HCT116 (cell line): Measurements from ENCODE around the gene GRIN2C. TPM values are rescaled to one million over a fixed set of nuclear protein-coding genes. Genes with fewer than 3 reads are reported as not detected.

ENCODE experiments used
- ATAC-seq: fragments of 200-7000 bp; cut with Tn5 transposase; 2 replicates; pipeline ENCODE4 v1.9.1; 2020; ENCODE audit warnings: mild to moderate bottlenecking, moderate library complexity
- BruUV-seq: library from RNA; stranded (reverse); fragments of 400-500 nt; replicated peaks from 2 replicates; lab custom pipeline; 2021; lab: Mats Ljungman, UMichigan
- CTCF ChIA-PET: fragments of 300-600 bp; sonication (Branson Sonifier 250); formaldehyde crosslinking; loops from one replicate; lab custom pipeline; 2021; ENCODE audit warnings: antibody characterized with exemption; lab: Charles Lee
- POLR2A ChIA-PET: fragments of 300-600, 350-600 bp; sonication (Branson Sonifier 250); formaldehyde crosslinking; loops from one replicate; lab custom pipeline; 2021; ENCODE audit warnings: antibody characterized with exemption; lab: Charles Lee
- RAD21 ChIA-PET, 2 experiments: fragments of 300-600 bp; sonication (Branson Sonifier 250); formaldehyde crosslinking; loops; one replicate each; lab custom pipeline; 2023; ENCODE audit warnings: low total read pairs in 2 of 2; ENCODE audit not compliant: uncharacterized antibody in 2 of 2, unreplicated experiment in 2 of 2, low non-redundant PET in 1 of 2; lab: Charles Lee
- DNase-seq: peaks from one replicate; pipeline ENCODE4 v3.0.0-alpha.2; 2010; ENCODE audit warnings: low read depth, low spot score
- H2AFZ ChIP-seq: fragments of 200-600 bp; shearing (Covaris generic), sonication (generic); 2 replicates; pipeline ENCODE4 v1.6.1; 2017; ENCODE audit warnings: low read depth, mixed run types, mixed read lengths, antibody characterized with exemption, low read length; ENCODE audit not compliant: poor library complexity, severe bottlenecking
- H3K27ac ChIP-seq: 2 replicates; pipeline ENCODE4 v1.5.1; 2012; ENCODE audit warnings: low read depth, low read length
- H3K27me3 ChIP-seq: fragments of 200-600 bp; sonication (generic); 2 replicates; pipeline ENCODE4 v1.6.1; 2016; ENCODE audit warnings: mixed run types, low read length, mixed read lengths; ENCODE audit not compliant: insufficient read depth
- H3K36me3 ChIP-seq, 2 experiments: fragments of 200-500 bp in 1 of 2; fragments of 200-600 bp in 1 of 2; sonication (Bioruptor generic) in 1 of 2; sonication (generic) in 1 of 2; 2 replicates each; pipeline versions ENCODE4 v1.5.1 to v1.6.1; 2014 to 2016; ENCODE audit warnings: low read length in 2 of 2, inconsistent platforms in 1 of 2, mixed read lengths in 1 of 2, mixed run types in 1 of 2; ENCODE audit not compliant: insufficient read depth in 2 of 2, control insufficient read depth in 1 of 2
- H3K4me1 ChIP-seq, 2 experiments: fragments of 200-600 bp in 1 of 2; sonication (generic) in 1 of 2; 2 replicates each; pipeline versions ENCODE4 v1.5.1 to v1.6.1; 2012 to 2017; ENCODE audit warnings: low read length in 2 of 2, inconsistent platforms in 1 of 2, mild to moderate bottlenecking in 1 of 2, mixed read lengths in 1 of 2, mixed run types in 1 of 2, moderate library complexity in 1 of 2; ENCODE audit not compliant: insufficient read depth in 2 of 2, control insufficient read depth in 1 of 2
- H3K4me2 ChIP-seq: fragments of 200-600 bp; sonication (generic); 2 replicates; pipeline ENCODE4 v1.6.1; 2017; ENCODE audit warnings: mixed run types, low read length, mixed read lengths
- H3K4me3 ChIP-seq, 2 experiments: fragments of 200-600 bp in 1 of 2; sonication (generic) in 1 of 2; replicated peaks in 1 of 2; 2 replicates each; pipeline ENCODE4 v1.5.1; 2011 to 2016; ENCODE audit warnings: low read length in 2 of 2, control low read depth in 1 of 2, low read depth in 1 of 2, mild to moderate bottlenecking in 1 of 2, mixed read lengths in 1 of 2, mixed run types in 1 of 2
- H3K79me2 ChIP-seq: fragments of 200-600 bp; sonication (generic); 2 replicates; pipeline ENCODE4 v1.6.1; 2017; ENCODE audit warnings: mild to moderate bottlenecking, mixed run types, low read length, moderate library complexity, mixed read lengths; ENCODE audit not compliant: insufficient read depth
- H3K9ac ChIP-seq: fragments of 200-600 bp; sonication (generic); 2 replicates; pipeline ENCODE4 v1.6.1; 2016; ENCODE audit warnings: low read length, mixed read lengths
- H3K9me2 ChIP-seq: fragments of 200-600 bp; sonication (generic), shearing (Covaris generic); 2 replicates; pipeline ENCODE4 v1.6.1; 2017; ENCODE audit warnings: mixed run types, mild to moderate bottlenecking, moderate library complexity; ENCODE audit not compliant: insufficient read depth
- H3K9me3 ChIP-seq, 2 experiments: fragments of 200-500 bp in 1 of 2; fragments of 200-600 bp in 1 of 2; sonication (Bioruptor generic) in 1 of 2; sonication (generic) in 1 of 2; 2 replicates each; pipeline ENCODE4 v1.6.1; 2014 to 2017; ENCODE audit warnings: low read length in 2 of 2, mixed read lengths in 2 of 2, inconsistent platforms in 1 of 2, low read depth in 1 of 2, mild to moderate bottlenecking in 1 of 2, mixed run types in 1 of 2, moderate library complexity in 1 of 2; ENCODE audit not compliant: control insufficient read depth in 1 of 2, insufficient read depth in 1 of 2
- H4K20me1 ChIP-seq: fragments of 200-600 bp; sonication (generic), shearing (Covaris generic); 2 replicates; pipeline ENCODE4 v1.6.1; 2017; ENCODE audit warnings: mixed run types, mild to moderate bottlenecking, moderate library complexity; ENCODE audit not compliant: insufficient read depth
- CEBPB ChIP-seq: IDR thresholded peaks from 2 replicates; pipeline ENCODE4 v1.6.1; 2012; ENCODE audit warnings: low read depth
- intact Hi-C: fragments of 100-400 bp; cut with micrococcal nuclease; formaldehyde crosslinking; loops from 2 replicates; pipeline ENCODE4 v1.10.0; 2022
- total RNA-seq: library from RNA; stranded (reverse); gene quantifications from one replicate; pipeline ENCODE4 v1.2.1, GENCODE V29; 2021; ENCODE audit not compliant: unreplicated experiment
- TF ChIP-seq, protein P1 (sequence below): IDR thresholded peaks from 2 replicates; pipeline ENCODE4 v1.6.1; 2012; ENCODE audit warnings: low read depth
- TF ChIP-seq, protein P2 (sequence below), 3 experiments: fragments of 200-600 bp in 1 of 3; sonication (generic) in 1 of 3; IDR thresholded peaks in 2 of 3; conservative IDR thresholded peaks in 1 of 3; 2 replicates each; pipeline ENCODE4 v1.5.1; 2012 to 2017; ENCODE audit warnings: low read depth in 2 of 3, low read length in 2 of 3, antibody characterized with exemption in 1 of 3, borderline replicate concordance in 1 of 3, control low read depth in 1 of 3, mild to moderate bottlenecking in 1 of 3, mixed read lengths in 1 of 3, mixed run types in 1 of 3, moderate library complexity in 1 of 3; ENCODE audit not compliant: insufficient read depth in 1 of 3

GRIN2C gene
- total RNA-seq, 1 experiment from 2014 or later: 2.2 TPM

DNA sequence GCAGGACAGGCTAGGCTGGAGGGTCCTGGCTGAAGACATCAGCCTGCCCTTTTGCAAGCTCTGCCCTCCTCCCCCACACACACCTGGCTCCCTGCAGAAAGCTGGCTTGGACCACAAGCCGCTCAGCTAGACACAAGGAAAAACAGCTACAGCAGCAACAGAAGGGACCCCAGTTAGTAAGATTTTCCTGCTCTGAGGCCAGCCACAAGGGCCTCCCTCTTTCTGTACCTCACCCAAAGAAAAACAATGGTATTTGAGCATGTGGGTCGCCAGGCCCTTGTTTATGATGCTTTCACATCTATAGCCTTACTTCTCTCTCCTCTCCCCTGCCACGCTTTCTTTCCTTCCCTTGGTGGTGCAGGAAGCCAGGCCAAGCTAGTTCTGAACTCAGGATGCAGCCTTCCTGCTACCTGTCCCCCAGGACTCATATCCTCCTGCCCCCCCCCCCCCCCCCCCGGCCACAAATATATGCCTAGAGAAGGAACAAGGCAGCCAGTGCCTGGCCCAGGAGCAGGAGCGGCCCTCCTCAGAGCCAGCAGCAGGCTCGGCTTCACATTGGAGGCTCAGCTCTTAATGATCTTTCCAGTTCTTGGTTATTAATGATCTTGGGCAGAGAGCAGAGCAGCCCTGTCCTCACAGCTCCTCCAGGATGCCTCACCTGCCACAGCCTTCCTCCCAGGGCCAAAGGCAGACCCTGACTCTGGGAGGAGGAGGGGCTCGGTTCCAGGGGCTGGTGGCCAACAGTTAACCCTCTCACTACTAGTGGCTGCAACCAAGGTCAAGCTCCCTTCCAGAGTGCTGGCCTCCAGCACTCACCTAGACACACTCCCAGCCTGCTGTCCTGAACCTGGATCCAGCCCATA, 19.5 kb downstream of the GRIN2C start:
- BruUV-seq: no TSS peak
- no peaks in the 10 kb centered on the region for H3K36me3 ChIP-seq
- H3K9me3 ChIP-seq: no peaks in the 10 kb centered on the region
- TF ChIP-seq, protein P1, sequence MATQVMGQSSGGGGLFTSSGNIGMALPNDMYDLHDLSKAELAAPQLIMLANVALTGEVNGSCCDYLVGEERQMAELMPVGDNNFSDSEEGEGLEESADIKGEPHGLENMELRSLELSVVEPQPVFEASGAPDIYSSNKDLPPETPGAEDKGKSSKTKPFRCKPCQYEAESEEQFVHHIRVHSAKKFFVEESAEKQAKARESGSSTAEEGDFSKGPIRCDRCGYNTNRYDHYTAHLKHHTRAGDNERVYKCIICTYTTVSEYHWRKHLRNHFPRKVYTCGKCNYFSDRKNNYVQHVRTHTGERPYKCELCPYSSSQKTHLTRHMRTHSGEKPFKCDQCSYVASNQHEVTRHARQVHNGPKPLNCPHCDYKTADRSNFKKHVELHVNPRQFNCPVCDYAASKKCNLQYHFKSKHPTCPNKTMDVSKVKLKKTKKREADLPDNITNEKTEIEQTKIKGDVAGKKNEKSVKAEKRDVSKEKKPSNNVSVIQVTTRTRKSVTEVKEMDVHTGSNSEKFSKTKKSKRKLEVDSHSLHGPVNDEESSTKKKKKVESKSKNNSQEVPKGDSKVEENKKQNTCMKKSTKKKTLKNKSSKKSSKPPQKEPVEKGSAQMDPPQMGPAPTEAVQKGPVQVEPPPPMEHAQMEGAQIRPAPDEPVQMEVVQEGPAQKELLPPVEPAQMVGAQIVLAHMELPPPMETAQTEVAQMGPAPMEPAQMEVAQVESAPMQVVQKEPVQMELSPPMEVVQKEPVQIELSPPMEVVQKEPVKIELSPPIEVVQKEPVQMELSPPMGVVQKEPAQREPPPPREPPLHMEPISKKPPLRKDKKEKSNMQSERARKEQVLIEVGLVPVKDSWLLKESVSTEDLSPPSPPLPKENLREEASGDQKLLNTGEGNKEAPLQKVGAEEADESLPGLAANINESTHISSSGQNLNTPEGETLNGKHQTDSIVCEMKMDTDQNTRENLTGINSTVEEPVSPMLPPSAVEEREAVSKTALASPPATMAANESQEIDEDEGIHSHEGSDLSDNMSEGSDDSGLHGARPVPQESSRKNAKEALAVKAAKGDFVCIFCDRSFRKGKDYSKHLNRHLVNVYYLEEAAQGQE: no peak
- TF ChIP-seq, protein P2, sequence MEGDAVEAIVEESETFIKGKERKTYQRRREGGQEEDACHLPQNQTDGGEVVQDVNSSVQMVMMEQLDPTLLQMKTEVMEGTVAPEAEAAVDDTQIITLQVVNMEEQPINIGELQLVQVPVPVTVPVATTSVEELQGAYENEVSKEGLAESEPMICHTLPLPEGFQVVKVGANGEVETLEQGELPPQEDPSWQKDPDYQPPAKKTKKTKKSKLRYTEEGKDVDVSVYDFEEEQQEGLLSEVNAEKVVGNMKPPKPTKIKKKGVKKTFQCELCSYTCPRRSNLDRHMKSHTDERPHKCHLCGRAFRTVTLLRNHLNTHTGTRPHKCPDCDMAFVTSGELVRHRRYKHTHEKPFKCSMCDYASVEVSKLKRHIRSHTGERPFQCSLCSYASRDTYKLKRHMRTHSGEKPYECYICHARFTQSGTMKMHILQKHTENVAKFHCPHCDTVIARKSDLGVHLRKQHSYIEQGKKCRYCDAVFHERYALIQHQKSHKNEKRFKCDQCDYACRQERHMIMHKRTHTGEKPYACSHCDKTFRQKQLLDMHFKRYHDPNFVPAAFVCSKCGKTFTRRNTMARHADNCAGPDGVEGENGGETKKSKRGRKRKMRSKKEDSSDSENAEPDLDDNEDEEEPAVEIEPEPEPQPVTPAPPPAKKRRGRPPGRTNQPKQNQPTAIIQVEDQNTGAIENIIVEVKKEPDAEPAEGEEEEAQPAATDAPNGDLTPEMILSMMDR (IDR thresholded peaks at IDR 0.05 in 2 of 3, conservative IDR thresholded peaks at IDR 0.05 in 1 of 3; ENCODE audit: borderline replicate concordance in 1 of 3, insufficient read depth in 1 of 3, low read depth in 2 of 3, low read length in 2 of 3): no peak
- TF ChIP-seq CEBPB: no peak
- ATAC-seq: no peak
- H3K27ac ChIP-seq: no peak overlapping the region
- DNase-seq: no peak
- no peak overlapping the region for H3K4me3 ChIP-seq
- no peaks in the 10 kb centered on the region for H3K79me2 ChIP-seq
- H3K27me3 ChIP-seq: no peaks in the 10 kb centered on the region
- POLR2A ChIA-PET: no interaction called here
- intact Hi-C loops: no loop called here
- no peaks in the 10 kb centered on the region for H3K9me2 ChIP-seq
- H3K4me1 ChIP-seq: peaks cover 7 to 25% of the 10 kb centered on the region in 2 experiments
- CTCF ChIA-PET: no interaction called here
- RAD21 ChIA-PET: no interaction called here
- no peak overlapping the region for H2AFZ ChIP-seq
- H3K9ac ChIP-seq: no peak overlapping the region
- H3K4me2 ChIP-seq: no peak overlapping the region
- no peaks in the 10 kb centered on the region for H4K20me1 ChIP-seq
